Endothelial cell of umbilical vein (primary cell): ENCODE data around the gene GTF3C5. TPM values are rescaled to one million over a fixed set of nuclear protein-coding genes. Genes with fewer than 3 reads are reported as not detected.

Source experiments
- BruUV-seq: library from RNA; stranded (reverse); fragments of 400-500 nt; replicated peaks from 2 replicates; lab custom pipeline; 2021; lab: Mats Ljungman, UMichigan
- CTCF ChIA-PET: fragments of 300-600, 350-600 bp; sonication (Branson Sonifier 250); formaldehyde crosslinking; loops from one replicate; lab custom pipeline; 2021; ENCODE audit warnings: antibody characterized with exemption, inconsistent platforms; lab: Charles Lee
- POLR2A ChIA-PET: fragments of 300-600, 350-600 bp; sonication (Branson Sonifier 250); formaldehyde crosslinking; loops from one replicate; lab custom pipeline; 2021; ENCODE audit warnings: antibody characterized with exemption, inconsistent platforms; lab: Charles Lee
- DNase-seq: peaks from one replicate; pipeline ENCODE4 v3.0.0-alpha.2; 2011; ENCODE audit warnings: low read depth, low spot score
- FAIRE-seq: peaks from 2 replicates; lab custom pipeline; 2011; peaks lifted over from hg19 to GRCh38; lab: Jason Lieb, UNC
- H2AFZ ChIP-seq: 2 replicates; pipeline ENCODE4 v1.6.0; 2012; ENCODE audit warnings: low read depth, low read length, control low read depth, inconsistent platforms
- H3K27ac ChIP-seq: 2 replicates; pipeline ENCODE4 v1.5.1; 2011; ENCODE audit warnings: low read depth, mild to moderate bottlenecking, control low read depth, low read length, moderate library complexity; ENCODE audit not compliant: insufficient read depth
- H3K27me3 ChIP-seq, 2 experiments: 2 replicates each; pipeline versions ENCODE4 v1.6.0 to v1.6.1; 2011; ENCODE audit warnings: low read length in 2 of 2, mixed read lengths in 1 of 2; ENCODE audit not compliant: control insufficient read depth in 2 of 2, insufficient read depth in 2 of 2
- H3K36me3 ChIP-seq, 2 experiments: 2 replicates in 1 of 2; 3 replicates in 1 of 2; pipeline ENCODE4 v1.5.1; 2011; ENCODE audit warnings: low read length in 2 of 2, mild to moderate bottlenecking in 1 of 2, moderate library complexity in 1 of 2; ENCODE audit not compliant: control insufficient read depth in 2 of 2, insufficient read depth in 2 of 2; ENCODE audit errors: extremely low read depth in 1 of 2
- H3K4me1 ChIP-seq: 3 replicates; pipeline ENCODE4 v1.5.1; 2011; ENCODE audit warnings: mild to moderate bottlenecking, low read length; ENCODE audit not compliant: control insufficient read depth, insufficient read depth; ENCODE audit errors: extremely low read depth
- H3K4me2 ChIP-seq: 2 replicates; pipeline ENCODE4 v1.6.1; 2011; ENCODE audit warnings: low read length, control low read depth, mixed read lengths; ENCODE audit not compliant: insufficient read depth
- H3K4me3 ChIP-seq, 3 experiments: fragments of 200-600 bp in 1 of 3; sonication (generic), shearing (Covaris generic) in 1 of 3; replicated peaks in 1 of 3; 2 replicates each; pipeline ENCODE4 v1.5.1; 2011 to 2016; ENCODE audit warnings: control low read depth in 3 of 3, low read length in 3 of 3, mild to moderate bottlenecking in 2 of 3, inconsistent platforms in 1 of 3, low read depth in 1 of 3, moderate library complexity in 1 of 3; ENCODE audit not compliant: insufficient read depth in 1 of 3
- H3K79me2 ChIP-seq: 2 replicates; pipeline ENCODE4 v1.6.0; 2012; ENCODE audit warnings: low read length, inconsistent platforms; ENCODE audit not compliant: control insufficient read depth, insufficient read depth
- H3K9ac ChIP-seq: replicated peaks from 2 replicates; pipeline ENCODE3; 2011; ENCODE audit warnings: low read length, control low read depth; ENCODE audit not compliant: insufficient read depth; ENCODE audit errors: extremely low read depth
- H3K9me1 ChIP-seq: replicated peaks from 3 replicates; pipeline ENCODE4 v1.6.0; 2011; ENCODE audit warnings: mild to moderate bottlenecking, low read length; ENCODE audit not compliant: control insufficient read depth, insufficient read depth; ENCODE audit errors: extremely low read depth
- H3K9me3 ChIP-seq: replicated peaks from 2 replicates; pipeline ENCODE4 v1.5.1; 2012; ENCODE audit warnings: low read length, inconsistent platforms; ENCODE audit not compliant: control insufficient read depth, insufficient read depth
- H4K20me1 ChIP-seq: replicated peaks from 2 replicates; pipeline ENCODE3; 2011; ENCODE audit warnings: mild to moderate bottlenecking, low read length; ENCODE audit not compliant: control insufficient read depth, insufficient read depth; ENCODE audit errors: extremely low read depth
- EZH2 ChIP-seq: IDR thresholded peaks from 2 replicates; pipeline ENCODE4 v1.6.1; 2012; ENCODE audit warnings: borderline replicate concordance, low read depth, mild to moderate bottlenecking, moderate library complexity, low read length, inconsistent platforms; ENCODE audit not compliant: severe bottlenecking
- FOS ChIP-seq: IDR thresholded peaks from 2 replicates; pipeline ENCODE4 v1.6.1; 2011; ENCODE audit warnings: mild to moderate bottlenecking, low read length, moderate library complexity, borderline replicate concordance; ENCODE audit not compliant: insufficient read depth
- GATA2 ChIP-seq: IDR thresholded peaks from 2 replicates; pipeline ENCODE4 v1.7.0; 2011; ENCODE audit warnings: low read depth, mild to moderate bottlenecking, moderate library complexity, mixed read lengths, low read length; ENCODE audit not compliant: insufficient read length, insufficient read depth
- JUN ChIP-seq: IDR thresholded peaks from 2 replicates; pipeline ENCODE4 v1.6.1; 2011; ENCODE audit warnings: borderline replicate concordance, low read depth; ENCODE audit not compliant: insufficient read length, insufficient read depth
- MYC ChIP-seq: IDR thresholded peaks from one replicate; pipeline ENCODE4 v1.6.1; 2011; ENCODE audit warnings: mild to moderate bottlenecking, low read depth, low read length
- POLR2A ChIP-seq: IDR thresholded peaks from 2 replicates; pipeline ENCODE4 v1.6.1; 2012; ENCODE audit warnings: low read depth, mild to moderate bottlenecking, control low read depth, low read length
- POLR2AphosphoS5 ChIP-seq: IDR thresholded peaks from 2 replicates; pipeline ENCODE4 v1.6.1; 2012; ENCODE audit warnings: low read depth, mild to moderate bottlenecking, control low read depth, low read length, moderate library complexity; ENCODE audit not compliant: insufficient read depth
- dilution Hi-C: fragments of 300-500 bp; cut with MboI; formaldehyde crosslinking; loops from one replicate; pipeline ENCODE4 v1.15.0; 2019; ENCODE audit warnings: low sequenced_read_pairs; ENCODE audit not compliant: extremely low pct_ligation_motif_present
- intact Hi-C: fragments of 100-400 bp; cut with micrococcal nuclease; formaldehyde crosslinking; loops from one replicate; pipeline ENCODE4 v1.10.0; 2022
- polyA plus RNA-seq, 4 experiments: library from polyadenylated mRNA; depleted of rRNA in 3 of 4; stranded (reverse) in 3 of 4; unstranded in 1 of 4; fragments of >200 nt; gene quantifications; 2 replicates each; pipeline versions ENCODE4 v1.2.1 to v1.2.3, GENCODE V29; 2011 to 2012; ENCODE audit warnings: missing spikeins in 1 of 4
- total RNA-seq: library from RNA; stranded (reverse); gene quantifications from 2 replicates; pipeline ENCODE4 v1.2.3, GENCODE V29; 2021
- TF ChIP-seq, protein P1 (sequence below), 2 donors: IDR thresholded peaks; 1 replicate in 1 of 2; 2 replicates in 1 of 2; pipeline ENCODE4 v1.5.1; 2011; ENCODE audit warnings: low read length in 2 of 2, mild to moderate bottlenecking in 2 of 2, moderate library complexity in 2 of 2, control low read depth in 1 of 2, inconsistent platforms in 1 of 2, low read depth in 1 of 2; ENCODE audit not compliant: insufficient read depth in 1 of 2; ENCODE audit errors: extremely low read depth in 1 of 2
- TF ChIP-seq, protein P2 (sequence below): IDR thresholded peaks from 2 replicates; pipeline ENCODE4 v1.6.1; 2011; ENCODE audit not compliant: insufficient read depth, insufficient read length

GTF3C5 gene
- total and polyA plus RNA-seq, 2 donors (not counting 3 experiments of a cell fraction or from before 2014, with no cell fraction given), result 65.6 to 73.8 TPM

DNA sequence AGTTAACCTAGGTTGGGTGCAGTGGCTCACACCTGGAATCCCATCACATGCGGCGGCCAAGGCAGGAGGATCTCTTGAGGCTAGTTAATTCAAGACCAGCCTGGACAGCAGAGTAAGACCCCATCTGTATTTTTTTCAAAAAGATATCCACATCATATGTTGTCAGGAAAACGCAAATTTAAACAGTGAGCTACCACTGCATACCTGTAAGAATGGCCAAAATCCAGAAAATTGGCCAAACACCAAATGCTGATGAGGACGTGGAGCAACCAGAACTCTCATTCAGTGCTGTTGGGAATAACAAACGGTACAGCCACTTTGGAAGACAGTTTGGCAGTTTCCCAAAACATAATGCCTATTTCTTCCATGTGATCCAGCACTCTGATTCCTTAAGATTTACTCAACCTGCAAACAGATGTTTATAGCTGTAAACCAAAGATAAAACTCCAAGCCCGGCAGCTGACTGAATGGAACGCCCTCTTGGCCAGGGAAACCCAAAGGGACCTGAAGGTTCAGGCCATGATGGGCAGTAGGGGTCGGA lies 43.4 kb downstream of the GTF3C5 start:
- CTCF ChIA-PET, result interaction anchor here (1.0 to 1.2 kb wide), 2 partner anchors 9 to 39 kb away, joined by 3 to 5 read pairs; no protein-coding TSS in a partner anchor

More for the DNA sequence above, 43.4 kb downstream of the GTF3C5 start:
- no peaks in the 10 kb centered on the region for H3K79me2 ChIP-seq
- H3K27me3 ChIP-seq, result peaks cover 4 to 10% of the 10 kb centered on the region in 2 experiments
- H3K36me3 ChIP-seq, result no peaks in the 10 kb centered on the region
- dilution Hi-C loops (no loop called here), intact Hi-C loops (no loop called here)
- POLR2A ChIA-PET, result no interaction called here
- H3K9ac ChIP-seq, result no peak overlapping the region
- TF ChIP-seq POLR2AphosphoS5 (no peak), EZH2 (no peak), GATA2 (no peak), FOS (no peak), POLR2A (no peak), JUN (no peak), MYC (no peak)
- TF ChIP-seq, protein P1, sequence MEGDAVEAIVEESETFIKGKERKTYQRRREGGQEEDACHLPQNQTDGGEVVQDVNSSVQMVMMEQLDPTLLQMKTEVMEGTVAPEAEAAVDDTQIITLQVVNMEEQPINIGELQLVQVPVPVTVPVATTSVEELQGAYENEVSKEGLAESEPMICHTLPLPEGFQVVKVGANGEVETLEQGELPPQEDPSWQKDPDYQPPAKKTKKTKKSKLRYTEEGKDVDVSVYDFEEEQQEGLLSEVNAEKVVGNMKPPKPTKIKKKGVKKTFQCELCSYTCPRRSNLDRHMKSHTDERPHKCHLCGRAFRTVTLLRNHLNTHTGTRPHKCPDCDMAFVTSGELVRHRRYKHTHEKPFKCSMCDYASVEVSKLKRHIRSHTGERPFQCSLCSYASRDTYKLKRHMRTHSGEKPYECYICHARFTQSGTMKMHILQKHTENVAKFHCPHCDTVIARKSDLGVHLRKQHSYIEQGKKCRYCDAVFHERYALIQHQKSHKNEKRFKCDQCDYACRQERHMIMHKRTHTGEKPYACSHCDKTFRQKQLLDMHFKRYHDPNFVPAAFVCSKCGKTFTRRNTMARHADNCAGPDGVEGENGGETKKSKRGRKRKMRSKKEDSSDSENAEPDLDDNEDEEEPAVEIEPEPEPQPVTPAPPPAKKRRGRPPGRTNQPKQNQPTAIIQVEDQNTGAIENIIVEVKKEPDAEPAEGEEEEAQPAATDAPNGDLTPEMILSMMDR (IDR thresholded peaks at IDR 0.05; ENCODE audit: extremely low read depth in 1 of 2, insufficient read depth in 1 of 2, low read depth in 1 of 2, low read length in 2 of 2), result no peak
- TF ChIP-seq, protein P2, sequence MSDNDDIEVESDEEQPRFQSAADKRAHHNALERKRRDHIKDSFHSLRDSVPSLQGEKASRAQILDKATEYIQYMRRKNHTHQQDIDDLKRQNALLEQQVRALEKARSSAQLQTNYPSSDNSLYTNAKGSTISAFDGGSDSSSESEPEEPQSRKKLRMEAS, result no peak
- H4K20me1 ChIP-seq, result no peaks in the 10 kb centered on the region
- H3K4me3 ChIP-seq, result no peak overlapping the region
- H3K4me1 ChIP-seq, result no peaks in the 10 kb centered on the region
- H2AFZ ChIP-seq, result no peak overlapping the region
- no peak overlapping the region for H3K4me2 ChIP-seq
- no peaks in the 10 kb centered on the region for H3K9me1 ChIP-seq
- H3K9me3 ChIP-seq, result no peaks in the 10 kb centered on the region
- BruUV-seq, result no TSS peak
- FAIRE-seq (no peak), DNase-seq (no peak)
- H3K27ac ChIP-seq, result no peak overlapping the region
